GM19035 (cell line): Measurements from ENCODE around the gene OSBP.

Experiments used
- ATAC-seq: cut with Tn5 transposase; IDR thresholded peaks from one replicate; pipeline ENCODE4 v1.9.1; 2021; ENCODE audit not compliant: unreplicated experiment

The OSBP gene

DNA sequence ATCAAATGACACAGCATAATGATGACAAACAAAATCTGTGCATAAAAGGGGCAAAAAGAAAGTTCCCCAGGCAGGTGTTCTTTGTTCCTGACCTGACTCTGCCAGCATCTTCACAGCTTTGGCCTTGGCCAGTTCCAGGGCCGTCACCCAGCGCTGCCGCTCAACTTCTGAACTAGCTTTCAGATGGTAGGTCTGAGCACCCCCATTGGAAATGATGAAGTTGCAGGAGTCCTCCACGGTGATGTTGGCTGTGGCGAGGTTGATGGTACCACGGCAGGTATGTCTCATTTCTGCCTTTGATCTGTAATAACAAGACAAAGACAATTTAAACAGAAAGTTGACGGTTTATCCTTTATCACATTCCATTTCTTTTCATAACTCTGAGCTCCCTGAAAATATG is 5.3 kb downstream of the OSBP start:
- ATAC-seq, result no peak

DNA sequence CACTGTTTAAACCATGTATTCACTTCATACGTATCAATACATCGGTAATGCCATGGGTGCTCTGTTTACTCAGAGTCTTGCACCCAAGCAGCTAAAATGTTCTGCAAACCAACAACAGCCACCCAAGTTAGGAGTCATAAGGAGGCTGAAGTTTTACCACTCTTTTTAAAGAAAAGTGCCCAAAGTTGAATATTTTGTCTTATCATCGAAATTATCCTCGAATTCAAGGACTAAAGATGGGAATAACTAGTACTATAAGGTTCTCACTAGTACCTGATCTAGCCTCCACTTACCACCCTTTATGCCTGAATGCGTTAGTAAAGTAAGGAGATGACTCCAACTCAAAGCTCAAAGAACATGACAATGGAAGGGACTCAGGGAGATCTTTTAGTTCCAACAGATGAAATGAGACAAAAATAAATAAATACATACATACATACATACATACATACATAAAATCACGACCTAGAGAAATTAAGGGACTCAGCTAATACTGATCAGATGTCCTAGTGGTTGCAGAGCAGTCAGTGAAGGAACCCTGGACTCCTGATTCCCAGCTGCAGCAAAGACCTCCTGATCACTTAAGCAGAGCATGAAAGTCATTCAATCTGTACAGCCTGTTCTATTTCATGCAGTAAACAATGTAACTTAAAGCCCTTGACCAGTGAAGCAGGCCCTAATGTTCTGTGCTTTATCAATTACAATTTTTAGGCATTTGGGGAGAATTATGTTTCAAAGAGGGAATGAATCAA is 7.7 kb downstream of the OSBP start:
- no peak for ATAC-seq

DNA sequence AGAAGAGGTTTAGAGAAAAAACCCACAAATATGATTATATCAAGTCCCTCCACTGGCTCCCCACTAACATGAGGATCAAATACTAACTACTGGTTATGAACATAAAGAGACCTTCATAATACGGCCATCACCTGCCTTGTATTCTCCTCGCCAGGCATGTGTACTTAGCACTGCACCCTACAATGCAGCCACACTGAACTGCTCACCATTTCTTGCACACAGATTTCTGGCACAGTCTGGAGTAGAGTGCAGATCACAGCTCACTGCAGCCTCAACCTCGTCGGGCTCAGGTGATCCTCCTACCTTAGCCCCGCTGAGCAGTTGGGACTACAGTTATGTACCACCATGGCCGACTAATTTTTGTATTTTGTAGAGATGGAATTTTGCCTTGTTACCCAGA is 13.1 kb downstream of the OSBP start:
- no peak for ATAC-seq

DNA sequence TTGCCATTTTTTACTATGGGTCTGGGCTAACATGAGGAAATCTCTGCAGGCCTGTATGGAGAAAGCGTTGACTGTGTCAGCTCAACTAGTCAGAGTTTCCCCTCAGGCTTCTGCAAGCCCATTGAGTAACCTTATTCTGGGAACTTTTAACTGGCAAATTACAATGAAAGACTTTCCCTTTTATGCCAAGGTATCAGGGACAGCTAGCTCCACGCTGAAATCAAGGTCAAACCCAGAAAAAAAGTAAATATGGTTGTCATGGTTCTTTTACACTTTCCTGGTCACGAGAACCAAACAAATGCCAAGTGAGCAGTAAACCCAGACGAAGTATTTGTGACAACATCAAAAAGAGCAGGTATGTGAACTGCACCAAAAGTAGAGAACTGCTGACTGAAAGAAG is 13.8 kb downstream of the OSBP start:
- ATAC-seq, result no peak

DNA sequence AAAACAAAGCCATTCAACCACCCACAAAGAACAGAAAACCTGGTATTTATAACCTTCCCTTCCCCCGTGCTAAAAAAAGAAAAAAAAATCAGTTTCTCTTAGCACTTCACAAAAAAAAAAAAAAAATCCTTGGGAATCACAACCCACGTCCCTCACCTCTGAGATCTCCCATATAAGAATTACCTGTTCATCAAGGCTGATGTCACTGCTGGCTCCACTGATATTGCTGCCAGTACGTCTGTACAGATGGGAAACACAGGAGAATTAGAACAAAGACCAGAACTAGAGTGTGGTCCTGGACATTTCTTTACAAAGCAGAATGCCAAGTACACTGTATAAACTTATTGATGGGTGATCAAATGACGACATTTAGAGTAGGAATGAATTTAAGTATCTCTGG is 14.9 kb downstream of the OSBP start:
- no peak for ATAC-seq

DNA sequence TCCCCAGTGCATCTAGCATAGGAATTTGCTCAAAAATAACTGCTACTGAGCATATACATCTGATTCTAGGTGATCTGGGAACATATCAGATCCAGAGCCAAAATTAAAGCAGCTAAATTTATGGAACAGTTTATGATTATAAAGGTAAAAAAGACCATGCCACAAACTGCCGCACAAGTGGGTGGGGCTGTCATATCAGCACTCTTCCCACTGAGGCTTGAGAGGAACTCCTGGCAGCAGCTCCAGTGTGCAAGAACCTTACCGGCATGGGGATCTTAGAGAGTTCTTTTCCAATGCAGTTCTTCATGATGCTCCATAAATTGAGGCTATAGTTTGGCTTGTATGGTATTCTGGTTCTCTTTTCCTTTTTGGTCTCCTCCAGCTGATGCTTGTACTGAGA is 15.3 kb downstream of the OSBP start:
- ATAC-seq, result no peak

DNA sequence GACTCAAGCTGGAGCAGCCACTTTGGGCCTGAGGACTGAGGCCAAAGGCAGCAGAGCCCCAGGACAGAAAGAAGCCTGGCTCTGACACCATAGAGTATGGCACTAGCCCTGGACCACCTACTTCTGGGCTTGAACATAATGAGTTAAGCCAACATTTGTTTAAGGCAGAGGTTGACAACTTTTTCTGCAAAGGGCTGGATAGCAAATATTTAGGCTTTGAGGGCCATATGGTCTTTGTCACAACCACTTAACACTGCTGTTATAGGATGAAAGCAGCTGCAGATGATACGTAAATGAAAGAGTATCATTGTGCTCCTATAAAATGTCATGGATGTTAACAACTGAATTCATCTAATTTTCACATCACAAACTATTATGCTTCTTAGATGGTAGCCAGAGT is 16.6 kb downstream of the OSBP start:
- no peak for ATAC-seq

DNA sequence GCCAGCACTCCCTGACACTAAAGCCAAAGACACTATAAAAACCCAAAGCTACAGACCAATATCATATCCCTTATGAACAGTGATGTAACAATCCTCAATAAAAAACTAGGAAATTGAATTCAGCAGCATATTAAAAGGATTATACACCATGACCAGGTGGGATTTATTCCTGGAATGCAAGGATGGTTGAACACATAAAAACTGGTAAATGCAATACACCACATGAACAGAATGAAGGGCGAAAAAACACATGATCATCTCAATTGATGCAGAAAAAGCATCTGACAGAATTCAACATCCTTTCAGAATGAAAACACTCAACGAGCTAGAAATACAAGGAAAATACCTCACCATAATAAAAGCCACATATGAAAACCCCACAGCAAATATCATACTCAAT is 31.3 kb downstream of the OSBP start:
- no peak for ATAC-seq

DNA sequence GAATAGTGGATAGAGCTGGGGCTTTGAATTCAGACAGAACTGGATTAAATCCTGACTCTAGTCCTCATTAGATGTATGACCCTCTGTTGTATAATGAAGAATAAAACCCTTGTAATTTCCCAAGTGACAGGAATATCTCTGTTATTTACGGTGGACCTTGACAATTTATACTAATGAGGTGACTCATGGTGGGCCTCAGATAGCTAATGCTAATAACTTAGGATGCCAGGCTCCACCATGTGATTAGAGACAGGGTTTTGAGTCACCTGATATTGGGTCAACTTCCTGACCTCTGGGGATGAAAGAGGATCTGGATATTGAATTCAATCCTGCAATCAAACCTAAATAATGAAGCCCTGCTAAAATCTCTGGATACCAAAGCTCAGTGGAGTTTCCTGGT is 33.6 kb downstream of the OSBP start:
- ATAC-seq, result no peak

DNA sequence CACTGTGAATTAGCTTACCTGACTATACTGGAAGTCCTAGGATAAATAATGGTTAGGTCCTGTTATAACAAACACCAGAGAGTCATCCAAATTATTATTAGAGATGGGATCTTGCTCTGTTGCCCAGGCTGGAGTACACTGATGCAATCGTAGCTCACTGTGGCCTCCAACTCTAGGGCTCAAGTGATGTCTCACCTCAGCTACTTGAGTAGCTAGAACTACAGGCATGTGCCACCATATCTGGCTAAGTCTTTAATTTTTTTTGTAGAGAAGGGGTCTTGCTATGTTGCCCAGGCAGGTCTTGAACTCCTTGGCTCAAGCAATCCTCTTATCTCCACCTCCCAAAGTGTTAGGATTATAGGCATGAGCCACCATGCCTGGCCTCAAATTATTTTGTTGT is 37.2 kb downstream of the OSBP start:
- ATAC-seq, result no peak

DNA sequence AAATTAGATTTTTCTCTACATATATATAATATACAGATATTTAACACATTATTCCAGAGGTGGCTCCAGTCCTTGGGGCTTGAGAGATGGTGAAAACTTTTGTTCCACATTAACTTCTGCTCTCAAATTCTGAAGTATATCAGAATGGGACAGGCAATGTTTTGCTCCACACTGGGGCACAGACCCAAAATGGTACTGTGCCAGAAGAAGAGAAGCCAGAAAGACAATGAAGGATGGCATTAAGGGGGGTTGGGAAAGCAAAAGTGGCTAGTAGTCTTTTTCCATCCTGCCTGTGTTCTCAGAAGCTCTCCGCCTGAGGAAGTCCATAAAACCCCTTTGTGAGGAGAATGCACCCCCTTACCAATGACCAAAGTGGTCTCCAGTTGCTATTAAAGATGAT is 40.1 kb downstream of the OSBP start:
- ATAC-seq, result no peak

DNA sequence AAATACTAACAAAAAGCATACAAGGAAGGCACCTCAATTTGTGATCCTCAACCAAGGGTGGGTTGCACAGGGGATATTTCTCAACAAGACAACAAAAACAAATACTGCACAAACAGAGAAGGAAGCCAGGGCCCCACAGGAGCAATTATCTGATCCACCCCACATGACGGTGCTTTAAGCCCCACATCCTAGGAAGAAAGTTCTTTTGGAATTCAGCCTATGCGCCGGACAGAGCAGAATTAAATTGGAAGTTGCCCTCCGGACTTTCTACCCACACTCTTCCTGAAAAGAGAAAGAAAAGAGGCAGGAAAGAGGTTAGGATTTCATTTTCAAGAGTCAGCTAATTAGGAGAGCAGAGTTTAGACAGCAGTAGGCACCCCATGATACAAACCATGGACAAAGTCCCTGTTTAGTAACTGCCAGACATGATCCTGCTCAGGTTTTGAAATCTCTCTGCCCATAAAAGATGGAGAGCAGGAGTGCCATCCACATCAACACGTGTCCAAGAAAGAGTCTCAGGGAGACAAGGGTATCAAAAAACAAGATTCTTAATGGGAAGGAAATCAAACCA is 40.6 kb downstream of the OSBP start:
- no peak for ATAC-seq

DNA sequence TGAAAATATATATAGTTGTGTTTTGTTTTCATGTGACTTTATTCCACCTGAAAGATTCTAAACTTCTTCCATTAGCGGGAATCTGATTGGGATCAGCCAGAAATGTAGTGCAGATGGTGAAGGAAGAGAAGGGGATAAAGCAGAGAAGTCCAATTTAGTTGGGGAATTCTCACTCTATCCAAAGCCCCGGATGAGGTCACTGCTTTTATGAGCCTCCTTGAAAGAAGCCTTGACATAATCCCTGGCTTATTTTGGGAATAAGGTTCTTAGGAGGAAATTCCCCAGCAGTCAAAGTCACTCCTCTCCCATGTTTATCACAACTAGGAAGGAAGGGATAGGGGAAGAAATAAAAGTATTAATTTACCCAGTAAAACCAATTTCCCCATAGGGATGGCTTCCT is 41.1 kb downstream of the OSBP start:
- no peak for ATAC-seq

DNA sequence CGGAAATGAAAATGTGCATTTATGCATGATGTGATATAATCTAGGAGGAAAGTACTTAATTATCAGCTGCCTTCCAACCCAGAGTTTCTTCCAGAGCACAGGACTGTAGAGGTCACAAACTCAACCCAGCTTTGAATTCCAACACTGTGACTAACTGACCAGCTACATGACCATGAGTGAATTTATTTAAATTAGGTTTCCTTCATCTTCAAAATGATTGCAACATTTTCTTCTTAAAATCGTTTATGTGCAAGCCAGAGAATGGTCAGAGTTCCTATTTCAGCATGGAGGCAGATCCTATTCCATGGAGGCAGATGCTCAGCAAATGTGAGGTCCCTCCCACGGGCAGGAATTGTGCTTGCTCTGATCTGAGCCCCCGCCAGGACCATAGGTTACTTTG is 42.4 kb downstream of the OSBP start:
- no peak for ATAC-seq

DNA sequence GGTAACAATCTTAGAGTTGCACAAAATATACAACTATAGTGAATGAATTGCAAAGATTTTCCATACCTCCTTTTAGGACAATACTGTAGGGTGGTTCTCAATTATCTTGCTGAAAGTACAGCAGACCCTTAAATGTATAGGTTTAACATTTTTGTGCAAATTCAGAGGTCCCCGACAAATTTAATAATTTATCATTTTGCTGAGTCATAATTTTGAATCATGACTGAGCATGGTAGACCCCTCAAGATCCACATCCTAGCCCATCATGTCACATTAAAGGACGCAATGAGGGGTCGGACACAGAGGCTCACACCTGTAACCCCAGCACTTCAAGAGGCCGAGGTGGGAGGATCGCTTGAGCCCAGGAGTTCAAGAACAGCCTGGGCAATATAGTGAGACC is 43.5 kb downstream of the OSBP start:
- no peak for ATAC-seq

DNA sequence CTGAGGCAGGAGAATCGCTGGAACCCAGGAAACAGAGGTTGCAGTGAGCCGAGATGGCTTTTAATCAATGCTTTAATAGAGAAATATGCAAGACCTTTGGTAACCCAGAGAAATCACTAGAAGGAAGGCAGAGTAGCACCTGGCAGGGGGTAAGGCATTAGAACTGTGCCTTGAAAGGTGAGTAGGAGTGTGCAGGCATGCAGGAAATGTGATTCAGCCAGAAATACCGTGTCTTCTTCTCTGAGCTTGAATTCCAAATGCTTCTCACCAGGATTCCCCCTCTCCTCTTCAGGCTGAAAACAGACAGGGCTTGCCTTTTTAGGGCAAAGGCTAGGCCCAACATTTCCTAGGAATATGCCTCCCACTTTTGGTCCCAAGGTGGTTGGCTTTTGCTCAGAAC is 53.3 kb downstream of the OSBP start:
- no peak for ATAC-seq

DNA sequence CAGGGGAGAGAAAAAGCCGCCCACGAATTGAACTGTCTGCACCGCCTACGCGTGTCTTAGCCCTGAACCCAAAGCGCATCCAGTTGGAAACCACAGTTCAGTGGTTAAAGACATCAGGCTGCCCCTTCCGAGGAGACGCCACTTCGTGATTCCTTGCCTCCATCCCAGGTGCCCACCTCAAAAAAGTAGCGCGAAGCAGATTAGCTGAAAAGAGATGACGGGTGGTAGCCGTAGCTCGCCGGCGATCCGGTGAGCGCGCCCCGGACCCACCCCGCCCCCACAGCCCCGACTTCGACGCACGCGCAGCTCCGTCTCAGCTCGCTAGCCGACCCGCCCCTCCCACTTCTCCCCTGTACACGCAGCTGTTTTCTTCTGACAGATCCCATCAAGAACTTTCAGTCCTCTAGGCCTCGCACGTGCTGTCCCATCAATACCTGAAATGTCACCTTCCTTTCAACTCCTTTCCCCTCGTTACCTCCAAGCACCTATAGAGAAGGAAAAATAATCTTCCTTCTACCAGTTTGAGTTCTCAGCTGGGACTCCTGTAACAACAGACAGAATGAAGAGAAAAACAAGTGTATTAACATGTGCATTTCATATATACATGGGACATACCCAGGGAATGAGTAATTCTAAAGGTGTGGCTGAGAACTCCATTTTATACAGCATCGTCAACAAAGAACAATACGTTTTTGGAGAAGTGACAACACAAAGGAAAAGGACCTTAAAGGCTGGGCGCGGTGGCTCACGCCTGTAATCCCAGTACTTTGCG is 54.7 kb downstream of the OSBP start:
- ATAC-seq, result peak; percentile 49

DNA sequence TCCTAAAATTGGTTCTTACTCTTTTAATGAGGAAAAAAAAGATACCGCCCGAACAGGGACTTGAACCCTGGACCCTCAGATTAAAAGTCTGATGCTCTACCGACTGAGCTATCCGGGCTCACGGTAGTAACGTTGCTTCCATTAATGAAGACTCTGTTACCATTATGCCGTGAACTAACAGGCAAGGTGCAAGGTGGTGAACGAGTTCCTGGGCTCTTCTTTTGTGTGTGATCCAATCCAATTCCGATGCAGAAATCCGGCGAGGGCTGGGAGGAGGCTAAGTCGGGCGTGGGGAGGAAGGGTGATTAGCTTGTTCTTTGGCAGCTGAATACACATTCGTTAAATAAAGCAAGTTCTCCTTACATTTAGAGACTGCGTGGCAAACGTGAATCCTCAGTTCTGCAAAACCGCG is 55.3 kb downstream of the OSBP start:
- peak; percentile 41 for ATAC-seq

DNA sequence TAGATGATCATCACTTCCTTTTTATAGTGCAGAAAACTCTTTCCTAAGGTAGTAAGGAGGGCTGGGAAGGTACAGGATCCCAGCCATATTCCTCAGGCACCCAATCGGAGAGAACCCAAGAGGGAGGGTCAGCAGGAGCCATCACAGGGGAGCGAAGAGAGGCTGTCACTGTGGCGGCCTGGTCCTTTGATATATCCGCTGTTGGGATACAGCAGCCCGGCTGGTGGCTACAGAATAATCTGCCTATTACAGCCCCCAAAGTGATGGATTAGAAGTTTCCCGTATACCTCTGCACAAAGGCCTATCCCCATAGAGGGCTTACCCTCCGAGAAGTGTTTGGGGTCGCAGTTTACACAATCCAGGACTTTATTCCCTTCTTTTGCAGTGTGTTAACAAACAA is 55.7 kb downstream of the OSBP start:
- no peak for ATAC-seq

DNA sequence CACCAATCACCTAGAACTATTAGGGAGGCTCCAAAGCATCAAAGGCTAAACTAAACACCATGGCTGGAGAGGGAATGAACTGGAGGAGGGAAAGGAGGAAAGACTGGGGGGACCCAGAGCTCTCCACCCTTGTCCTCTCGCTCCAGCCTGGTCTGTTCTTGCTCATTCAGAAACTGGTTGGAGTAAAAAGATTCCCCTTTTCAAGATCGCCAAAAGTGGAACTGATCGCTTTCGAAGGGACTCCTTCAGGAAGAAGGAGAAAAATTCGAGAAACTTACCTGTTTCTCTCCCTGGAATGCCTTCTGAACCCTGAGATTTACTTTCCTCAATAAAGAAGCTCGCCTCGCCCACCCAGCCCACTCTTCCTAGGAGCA is 57.3 kb downstream of the OSBP start:
- no peak for ATAC-seq

DNA sequence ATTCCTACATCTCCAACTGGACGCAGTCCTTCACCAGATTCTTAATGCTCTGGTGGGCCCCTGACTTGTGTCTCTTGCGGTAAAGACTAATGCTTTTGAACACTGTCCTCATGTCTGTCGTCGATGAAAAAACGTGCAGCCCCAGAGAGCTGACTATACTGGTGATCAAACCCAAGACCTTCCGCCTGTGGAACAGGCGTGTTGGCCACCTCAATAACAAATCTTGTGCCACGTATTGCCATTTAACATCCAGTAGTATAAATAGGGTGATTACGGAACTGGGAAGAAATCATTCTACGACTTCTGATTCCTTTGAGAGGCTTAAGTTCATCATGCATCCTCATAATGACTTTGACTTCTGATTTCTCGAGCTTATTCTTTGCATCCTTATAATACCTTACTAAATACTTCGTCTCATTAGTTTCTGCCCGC is 58.6 kb downstream of the OSBP start:
- peak; percentile 19 for ATAC-seq

DNA sequence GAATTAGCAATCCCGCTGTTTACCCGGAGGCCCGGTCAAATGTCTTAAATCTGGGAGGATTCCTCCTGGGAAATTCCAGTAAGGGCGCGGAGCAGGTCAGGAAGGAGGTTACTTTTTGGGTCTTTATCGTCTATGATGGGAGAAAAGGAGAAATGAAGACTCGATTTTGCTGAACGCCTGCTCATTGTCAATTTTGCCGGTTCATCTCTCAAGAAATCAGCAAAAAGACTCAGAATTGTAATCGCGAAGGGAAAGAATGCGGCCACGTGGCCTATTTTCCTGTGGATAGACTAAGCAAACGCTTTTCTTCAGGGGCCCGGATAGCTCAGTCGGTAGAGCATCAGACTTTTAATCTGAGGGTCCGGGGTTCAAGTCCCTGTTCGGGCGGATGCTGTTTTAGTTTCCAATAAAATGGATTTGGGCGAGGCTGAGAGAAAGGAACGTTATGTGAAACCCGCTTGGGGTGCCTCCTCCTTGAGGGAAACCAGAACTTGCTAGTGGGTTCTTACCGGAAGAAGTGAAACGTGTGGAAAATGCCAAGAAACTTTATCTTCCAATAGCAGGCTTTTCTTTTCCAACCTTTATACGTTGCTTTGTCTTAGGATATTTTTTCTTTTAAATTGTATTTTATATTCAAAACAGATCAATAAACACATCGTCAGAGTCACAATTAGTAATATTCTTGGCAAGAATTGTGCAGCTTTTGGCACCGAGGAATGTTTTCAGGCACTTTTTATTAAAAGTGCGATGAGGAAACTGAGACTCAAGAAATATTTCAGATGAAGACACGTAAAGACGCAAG is 59.3 kb downstream of the OSBP start:
- no peak for ATAC-seq
